ENCODE results near the gene EXOC3L1.

DNA sequence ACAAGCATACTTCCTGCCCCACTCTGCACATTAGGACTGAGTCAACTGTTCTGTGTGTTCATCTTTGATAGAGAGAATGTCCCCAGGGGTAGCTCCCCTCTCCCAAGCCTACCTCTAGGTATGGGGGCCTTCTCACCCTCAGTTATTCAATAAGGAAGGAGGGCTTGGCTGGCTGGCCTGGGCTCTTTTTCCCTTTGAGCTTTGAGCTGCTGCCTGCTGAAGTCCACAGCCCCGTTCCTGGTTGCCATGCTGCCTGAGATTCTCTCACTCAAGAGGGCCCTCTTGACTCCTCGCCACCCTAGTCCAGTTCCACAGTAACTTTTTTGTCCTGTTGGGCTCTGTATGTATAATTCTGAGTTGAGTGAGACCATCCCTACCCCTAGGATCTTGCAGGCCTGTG is 44.2 kb downstream of the EXOC3L1 start:
- TF ChIP-seq, protein P1, sequence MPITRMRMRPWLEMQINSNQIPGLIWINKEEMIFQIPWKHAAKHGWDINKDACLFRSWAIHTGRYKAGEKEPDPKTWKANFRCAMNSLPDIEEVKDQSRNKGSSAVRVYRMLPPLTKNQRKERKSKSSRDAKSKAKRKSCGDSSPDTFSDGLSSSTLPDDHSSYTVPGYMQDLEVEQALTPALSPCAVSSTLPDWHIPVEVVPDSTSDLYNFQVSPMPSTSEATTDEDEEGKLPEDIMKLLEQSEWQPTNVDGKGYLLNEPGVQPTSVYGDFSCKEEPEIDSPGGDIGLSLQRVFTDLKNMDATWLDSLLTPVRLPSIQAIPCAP (CRISPR knock-in tag; IDR thresholded peaks at IDR 0.05; ENCODE audit: low read depth): no peak
- TF ChIP-seq, protein P2, sequence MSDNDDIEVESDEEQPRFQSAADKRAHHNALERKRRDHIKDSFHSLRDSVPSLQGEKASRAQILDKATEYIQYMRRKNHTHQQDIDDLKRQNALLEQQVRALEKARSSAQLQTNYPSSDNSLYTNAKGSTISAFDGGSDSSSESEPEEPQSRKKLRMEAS (IDR thresholded peaks at IDR 0.05): no peak
- TF ChIP-seq, protein P3, sequence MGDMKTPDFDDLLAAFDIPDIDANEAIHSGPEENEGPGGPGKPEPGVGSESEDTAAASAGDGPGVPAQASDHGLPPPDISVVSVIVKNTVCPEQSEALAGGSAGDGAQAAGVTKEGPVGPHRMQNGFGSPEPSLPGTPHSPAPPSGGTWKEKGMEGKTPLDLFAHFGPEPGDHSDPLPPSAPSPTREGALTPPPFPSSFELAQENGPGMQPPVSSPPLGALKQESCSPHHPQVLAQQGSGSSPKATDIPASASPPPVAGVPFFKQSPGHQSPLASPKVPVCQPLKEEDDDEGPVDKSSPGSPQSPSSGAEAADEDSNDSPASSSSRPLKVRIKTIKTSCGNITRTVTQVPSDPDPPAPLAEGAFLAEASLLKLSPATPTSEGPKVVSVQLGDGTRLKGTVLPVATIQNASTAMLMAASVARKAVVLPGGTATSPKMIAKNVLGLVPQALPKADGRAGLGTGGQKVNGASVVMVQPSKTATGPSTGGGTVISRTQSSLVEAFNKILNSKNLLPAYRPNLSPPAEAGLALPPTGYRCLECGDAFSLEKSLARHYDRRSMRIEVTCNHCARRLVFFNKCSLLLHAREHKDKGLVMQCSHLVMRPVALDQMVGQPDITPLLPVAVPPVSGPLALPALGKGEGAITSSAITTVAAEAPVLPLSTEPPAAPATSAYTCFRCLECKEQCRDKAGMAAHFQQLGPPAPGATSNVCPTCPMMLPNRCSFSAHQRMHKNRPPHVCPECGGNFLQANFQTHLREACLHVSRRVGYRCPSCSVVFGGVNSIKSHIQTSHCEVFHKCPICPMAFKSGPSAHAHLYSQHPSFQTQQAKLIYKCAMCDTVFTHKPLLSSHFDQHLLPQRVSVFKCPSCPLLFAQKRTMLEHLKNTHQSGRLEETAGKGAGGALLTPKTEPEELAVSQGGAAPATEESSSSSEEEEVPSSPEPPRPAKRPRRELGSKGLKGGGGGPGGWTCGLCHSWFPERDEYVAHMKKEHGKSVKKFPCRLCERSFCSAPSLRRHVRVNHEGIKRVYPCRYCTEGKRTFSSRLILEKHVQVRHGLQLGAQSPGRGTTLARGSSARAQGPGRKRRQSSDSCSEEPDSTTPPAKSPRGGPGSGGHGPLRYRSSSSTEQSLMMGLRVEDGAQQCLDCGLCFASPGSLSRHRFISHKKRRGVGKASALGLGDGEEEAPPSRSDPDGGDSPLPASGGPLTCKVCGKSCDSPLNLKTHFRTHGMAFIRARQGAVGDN (CRISPR knock-in tag; IDR thresholded peaks at IDR 0.05): no peak
- TF ChIP-seq, protein P4, sequence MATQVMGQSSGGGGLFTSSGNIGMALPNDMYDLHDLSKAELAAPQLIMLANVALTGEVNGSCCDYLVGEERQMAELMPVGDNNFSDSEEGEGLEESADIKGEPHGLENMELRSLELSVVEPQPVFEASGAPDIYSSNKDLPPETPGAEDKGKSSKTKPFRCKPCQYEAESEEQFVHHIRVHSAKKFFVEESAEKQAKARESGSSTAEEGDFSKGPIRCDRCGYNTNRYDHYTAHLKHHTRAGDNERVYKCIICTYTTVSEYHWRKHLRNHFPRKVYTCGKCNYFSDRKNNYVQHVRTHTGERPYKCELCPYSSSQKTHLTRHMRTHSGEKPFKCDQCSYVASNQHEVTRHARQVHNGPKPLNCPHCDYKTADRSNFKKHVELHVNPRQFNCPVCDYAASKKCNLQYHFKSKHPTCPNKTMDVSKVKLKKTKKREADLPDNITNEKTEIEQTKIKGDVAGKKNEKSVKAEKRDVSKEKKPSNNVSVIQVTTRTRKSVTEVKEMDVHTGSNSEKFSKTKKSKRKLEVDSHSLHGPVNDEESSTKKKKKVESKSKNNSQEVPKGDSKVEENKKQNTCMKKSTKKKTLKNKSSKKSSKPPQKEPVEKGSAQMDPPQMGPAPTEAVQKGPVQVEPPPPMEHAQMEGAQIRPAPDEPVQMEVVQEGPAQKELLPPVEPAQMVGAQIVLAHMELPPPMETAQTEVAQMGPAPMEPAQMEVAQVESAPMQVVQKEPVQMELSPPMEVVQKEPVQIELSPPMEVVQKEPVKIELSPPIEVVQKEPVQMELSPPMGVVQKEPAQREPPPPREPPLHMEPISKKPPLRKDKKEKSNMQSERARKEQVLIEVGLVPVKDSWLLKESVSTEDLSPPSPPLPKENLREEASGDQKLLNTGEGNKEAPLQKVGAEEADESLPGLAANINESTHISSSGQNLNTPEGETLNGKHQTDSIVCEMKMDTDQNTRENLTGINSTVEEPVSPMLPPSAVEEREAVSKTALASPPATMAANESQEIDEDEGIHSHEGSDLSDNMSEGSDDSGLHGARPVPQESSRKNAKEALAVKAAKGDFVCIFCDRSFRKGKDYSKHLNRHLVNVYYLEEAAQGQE (IDR thresholded peaks at IDR 0.05; ENCODE audit: borderline replicate concordance in 1 of 2, low read depth in 1 of 2, low read length in 2 of 2): no peak

Measured in HepG2 (cell line).